ENCODE results near the gene DENR.

The DENR gene

DNA sequence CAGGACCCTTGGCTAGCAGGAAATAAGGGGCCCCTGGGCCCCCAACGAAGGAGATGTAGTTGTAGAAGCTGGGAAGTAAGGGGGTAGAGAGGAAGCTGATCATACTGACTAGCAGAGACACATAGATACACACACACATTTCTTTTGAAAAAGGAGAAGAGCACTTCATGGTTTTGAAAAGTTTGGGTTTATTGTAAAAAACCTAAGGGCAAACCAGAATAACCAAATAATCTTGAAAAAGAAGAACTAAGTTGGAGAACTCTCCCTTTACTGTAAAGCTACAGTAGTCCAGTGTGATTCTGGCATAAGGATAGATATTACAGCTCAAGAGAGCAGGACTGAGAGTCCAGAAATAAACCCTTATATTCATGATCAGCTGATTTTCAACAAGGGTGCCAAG, 30.2 kb upstream of the DENR start:
- DNase-seq (ENCODE audit: low read depth), result no peak
- no peak overlapping the region for H3K4me3 ChIP-seq (ENCODE audit: low read length)
- TF ChIP-seq, protein P1, sequence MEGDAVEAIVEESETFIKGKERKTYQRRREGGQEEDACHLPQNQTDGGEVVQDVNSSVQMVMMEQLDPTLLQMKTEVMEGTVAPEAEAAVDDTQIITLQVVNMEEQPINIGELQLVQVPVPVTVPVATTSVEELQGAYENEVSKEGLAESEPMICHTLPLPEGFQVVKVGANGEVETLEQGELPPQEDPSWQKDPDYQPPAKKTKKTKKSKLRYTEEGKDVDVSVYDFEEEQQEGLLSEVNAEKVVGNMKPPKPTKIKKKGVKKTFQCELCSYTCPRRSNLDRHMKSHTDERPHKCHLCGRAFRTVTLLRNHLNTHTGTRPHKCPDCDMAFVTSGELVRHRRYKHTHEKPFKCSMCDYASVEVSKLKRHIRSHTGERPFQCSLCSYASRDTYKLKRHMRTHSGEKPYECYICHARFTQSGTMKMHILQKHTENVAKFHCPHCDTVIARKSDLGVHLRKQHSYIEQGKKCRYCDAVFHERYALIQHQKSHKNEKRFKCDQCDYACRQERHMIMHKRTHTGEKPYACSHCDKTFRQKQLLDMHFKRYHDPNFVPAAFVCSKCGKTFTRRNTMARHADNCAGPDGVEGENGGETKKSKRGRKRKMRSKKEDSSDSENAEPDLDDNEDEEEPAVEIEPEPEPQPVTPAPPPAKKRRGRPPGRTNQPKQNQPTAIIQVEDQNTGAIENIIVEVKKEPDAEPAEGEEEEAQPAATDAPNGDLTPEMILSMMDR (IDR thresholded peaks at IDR 0.05; ENCODE audit: insufficient read depth, low read depth, low read length, missing control alignments), result no peak

DNA sequence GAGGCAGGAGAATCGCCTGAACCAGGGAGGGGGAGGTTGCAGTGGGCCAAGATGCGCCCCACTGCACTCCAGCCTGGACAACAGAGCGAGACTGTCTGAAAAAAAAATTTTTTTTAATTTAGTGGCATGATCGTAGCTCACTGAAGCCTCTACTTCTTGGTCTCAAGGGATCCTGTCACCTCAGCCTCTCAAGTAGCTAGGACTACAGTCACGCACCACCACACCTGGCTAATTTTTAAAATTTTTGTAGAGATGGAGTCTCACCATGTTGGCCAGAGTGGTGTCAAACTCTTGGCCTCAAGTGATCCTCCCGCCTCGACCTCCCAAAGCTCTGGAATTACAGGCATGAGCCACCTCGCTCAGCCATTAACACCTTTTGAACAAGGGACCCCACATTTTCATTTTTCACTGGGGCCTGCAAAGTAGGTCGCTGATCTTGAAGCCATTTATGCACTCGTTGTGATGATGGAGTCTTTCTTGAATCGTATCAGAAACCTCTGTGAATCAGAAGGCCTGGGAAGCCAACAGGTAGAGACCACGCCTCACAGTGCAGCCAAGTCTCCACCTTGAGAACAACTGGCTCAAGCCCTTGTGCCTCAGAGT, 27.9 kb upstream of the DENR start:
- no peak for DNase-seq (ENCODE audit: low read depth)
- TF ChIP-seq, protein P1 (IDR thresholded peaks at IDR 0.05; ENCODE audit: insufficient read depth, low read depth, low read length, missing control alignments), result no peak
- no peak overlapping the region for H3K4me3 ChIP-seq (ENCODE audit: low read length)

- TF ChIP-seq, protein P1 (IDR thresholded peaks at IDR 0.05; ENCODE audit: insufficient read depth, low read depth, low read length, missing control alignments), result no peak
- no peak for DNase-seq (ENCODE audit: low read depth)
- H3K4me3 ChIP-seq (ENCODE audit: low read length), result no peak overlapping the region
These were observed 27.1 kb upstream of the DENR start for GRCh38 chr12:122725452-122726079.

DNA sequence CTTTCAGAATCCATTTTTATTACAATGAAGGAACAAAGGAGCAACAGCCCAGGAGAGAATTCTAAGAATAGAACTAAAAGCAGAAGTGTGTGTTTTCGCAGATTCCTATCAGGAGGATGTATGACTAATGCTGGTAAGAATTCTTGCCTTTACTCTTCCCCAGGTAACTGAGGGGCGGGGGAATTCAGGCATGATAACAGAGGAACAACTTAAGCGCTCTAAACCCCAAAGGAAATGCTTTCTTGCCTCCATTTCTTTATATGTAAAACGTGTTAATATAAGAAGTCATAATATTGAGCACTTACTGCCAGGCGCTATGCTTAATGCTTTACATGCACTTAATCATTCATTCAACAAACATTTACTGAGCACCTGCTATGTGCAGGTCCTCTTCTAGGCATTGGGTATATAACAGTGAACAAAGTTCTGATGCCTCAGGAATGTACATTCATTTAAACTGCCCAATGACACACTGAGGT, 26.5 kb upstream of the DENR start:
- TF ChIP-seq, protein P1 (IDR thresholded peaks at IDR 0.05; ENCODE audit: insufficient read depth, low read depth, low read length, missing control alignments), result no peak
- DNase-seq (ENCODE audit: low read depth), result peak; percentile 88
- H3K4me3 ChIP-seq (ENCODE audit: low read length), result no peak overlapping the region

DNA sequence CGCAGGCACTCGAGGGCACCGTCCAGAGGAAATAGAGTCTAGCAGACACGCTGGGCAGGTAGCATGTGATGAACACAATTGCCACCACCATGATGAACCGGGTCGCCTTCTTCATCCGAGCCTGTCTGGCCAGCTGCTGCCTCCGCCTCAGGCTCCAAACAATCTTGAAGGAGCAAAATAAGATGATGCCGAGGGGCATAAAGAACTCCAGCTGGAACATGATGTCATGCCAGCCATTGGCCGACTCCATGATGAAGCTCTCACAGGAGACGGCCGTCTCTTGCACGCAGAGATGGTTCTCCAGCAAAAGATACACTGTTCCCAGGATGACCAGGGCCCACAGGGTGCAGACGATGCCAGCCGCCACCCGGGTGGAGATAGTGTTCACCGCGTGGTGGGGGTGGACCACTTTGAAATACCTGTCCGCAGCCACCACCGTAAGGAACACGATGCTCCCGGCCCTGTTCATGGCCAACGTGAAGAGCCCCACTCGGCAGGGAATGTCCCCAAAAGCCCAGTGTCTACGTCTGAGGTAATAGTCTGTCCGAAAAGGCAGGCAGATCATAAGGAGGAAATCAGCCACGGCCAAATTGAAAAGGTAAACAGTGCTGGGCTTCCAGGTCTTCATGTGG, 22.9 kb upstream of the DENR start:
- TF ChIP-seq, protein P1 (IDR thresholded peaks at IDR 0.05; ENCODE audit: insufficient read depth, low read depth, low read length, missing control alignments), result no peak
- no peak overlapping the region for H3K4me3 ChIP-seq (ENCODE audit: low read length)
- no peak for DNase-seq (ENCODE audit: low read depth)

DNA sequence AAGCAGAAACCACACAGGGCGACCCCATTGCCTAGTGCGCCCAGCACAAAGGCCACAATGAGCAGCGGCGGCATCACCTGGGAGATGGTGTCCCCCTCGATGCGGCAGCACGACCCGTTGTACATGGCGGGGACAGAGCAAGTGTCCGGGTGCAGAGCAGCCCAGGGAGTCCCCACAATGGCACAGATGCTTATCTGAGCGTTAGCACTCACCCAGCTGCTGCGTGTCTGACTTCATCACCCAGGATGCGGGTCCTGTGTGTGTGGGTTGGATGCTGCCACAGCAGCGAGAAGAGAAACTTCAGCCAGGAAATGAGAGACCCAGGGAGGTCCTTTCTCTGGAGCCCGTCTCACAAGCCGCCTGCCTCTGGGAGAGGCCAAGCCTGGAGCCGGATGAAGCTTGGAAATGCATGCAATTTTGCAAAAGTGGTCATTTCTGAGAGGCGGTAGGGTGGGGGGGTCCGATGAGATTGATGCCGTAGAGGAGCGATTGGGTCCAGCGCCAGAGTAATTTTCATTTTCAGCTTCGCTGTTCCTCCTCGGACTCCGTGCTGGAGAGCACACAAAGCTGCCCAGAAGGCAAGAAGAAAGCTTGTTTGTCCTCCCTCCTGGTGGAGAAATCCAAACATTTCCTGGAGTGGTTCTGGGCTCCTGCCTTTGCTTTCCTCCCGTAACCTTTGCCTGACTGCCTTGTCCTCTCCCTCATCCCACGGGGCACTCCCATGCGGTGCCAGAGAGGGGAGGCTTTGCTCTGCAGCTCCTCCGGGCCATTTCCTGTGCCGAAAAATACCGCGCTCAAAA, 22.2 kb upstream of the DENR start, which contains the start of gene HCAR1:
Gene HCAR1 (minus strand): TSS at position 630 of the 800 bp plus-strand sequence. CDS start 505 bp downstream, at position 125.
- DNase-seq (ENCODE audit: low read depth), result no peak
- TF ChIP-seq, protein P1 (IDR thresholded peaks at IDR 0.05; ENCODE audit: insufficient read depth, low read depth, low read length, missing control alignments), result peak; percentile 4
- no peak within 1 kb of the TSS for H3K4me3 ChIP-seq (ENCODE audit: low read length)
